Stomach (tissue), 9 donors: ENCODE measurements around the gene BASP1. TPM values are rescaled to one million over a fixed set of nuclear protein-coding genes. Genes with fewer than 3 reads are reported as not detected.
A peak's percentile ranks its signal among the peaks of the same experiment; 100 is the strongest.

ENCODE experiments used
- DNase-seq, 2 donors: peaks; one replicate each; pipeline versions ENCODE4 v3.0.0 to v3.0.0-alpha.2; 2013 to 2019
- H3K27ac ChIP-seq, 5 donors: fragments of 200-600 bp in 4 of 5; sonication (generic) in 4 of 5; one replicate each; pipeline ENCODE4 v1.5.1; 2013 to 2019; ENCODE audit warnings: mild to moderate bottlenecking in 1 of 5, moderate library complexity in 1 of 5
- H3K27me3 ChIP-seq, 3 donors: fragments of 200-600 bp; sonication (generic); one replicate each; pipeline ENCODE4 v1.5.1; 2017 to 2019; ENCODE audit warnings: mixed run types in 1 of 3
- H3K36me3 ChIP-seq, 4 donors: fragments of 200-600 bp; sonication (generic); 1 replicate in 3 of 4; 2 replicates in 1 of 4; pipeline ENCODE4 v1.5.1; 2016 to 2019
- H3K4me1 ChIP-seq, 4 donors: fragments of 200-600 bp; sonication (generic); one replicate each; pipeline ENCODE4 v1.5.1; 2016 to 2019
- H3K4me3 ChIP-seq, 4 donors: fragments of 200-600 bp; sonication (generic) in 3 of 4; one replicate each; pipeline ENCODE4 v1.5.1; 2016 to 2019; ENCODE audit warnings: mild to moderate bottlenecking in 1 of 4
- H3K9me3 ChIP-seq, 4 donors: fragments of 200-600 bp; sonication (generic); one replicate each; pipeline ENCODE4 v1.5.1; 2016 to 2019
- CTCF ChIP-seq, 7 experiments: fragments of 450-650 bp in 4 of 7; fragments of 200-600 bp in 3 of 7; sonication (generic) in 3 of 7; IDR thresholded peaks; one replicate each; pipeline ENCODE4 v1.5.1; 2016 to 2019; ENCODE audit warnings: antibody characterized with exemption in 7 of 7, control low read depth in 2 of 7, mild to moderate bottlenecking in 1 of 7
- EP300 ChIP-seq: sonication (generic); formaldehyde crosslinking; IDR thresholded peaks from one replicate; pipeline ENCODE4 v1.6.1; 2017; ENCODE audit warnings: antibody characterized with exemption
- POLR2A ChIP-seq, 4 donors: fragments of 450-650 bp; IDR thresholded peaks; one replicate each; pipeline ENCODE4 v1.6.1; 2016; ENCODE audit warnings: antibody characterized with exemption in 4 of 4, control low read depth in 2 of 4, mild to moderate bottlenecking in 1 of 4, moderate library complexity in 1 of 4
- POLR2AphosphoS5 ChIP-seq, 3 donors: sonication (generic); formaldehyde crosslinking; IDR thresholded peaks; one replicate each; pipeline ENCODE4 v1.6.1; 2016; ENCODE audit warnings: antibody characterized with exemption in 3 of 3
- WGBS, 5 donors: extraction: QIAGEN DNeasy Blood & Tissue Kit in 3 of 5; methylation state at CpG; one replicate each; pipeline versions ENCODE4 v1.1.5 to v1.1.7; 2013 to 2018; 5-methylcytosine and 5-hydroxymethylcytosine counted together
- intact Hi-C: fragments of 100-400 bp; cut with DNase I; formaldehyde crosslinking; loops from one replicate; pipeline ENCODE4 v1.15.1; 2023; ENCODE audit warnings: low total_unique reads
- polyA plus RNA-seq, 3 donors: library from polyadenylated mRNA; stranded (reverse); fragments of 200-250 nt; gene quantifications; one replicate each; pipeline ENCODE4 v1.2.3, GENCODE V29; 2013
- total RNA-seq, 5 donors: library from RNA; depleted of rRNA; stranded (reverse); fragments of >200 nt; gene quantifications; one replicate each; pipeline versions ENCODE4 v1.1.0 to v1.2.3, GENCODE V29; 2014 to 2016
- donor health status: healthy with polysubstance abuse.
- donor health status: Bipolar disorder and iron deficiency.
- donor health status: healthy.

Gene BASP1
- total and polyA plus RNA-seq, 8 donors: 4.0 to 60.8 (median 16.0) TPM

- peak overlapping the region; percentile 53 to 65 (median 54) for H3K4me3 ChIP-seq
- H3K27me3 ChIP-seq: peaks cover 0 to 51% (median 21%) of the 10 kb centered on the region in 3 donors
- no peaks in the 10 kb centered on the region for H3K36me3 ChIP-seq
- peak in 1 of 2 donors; percentile 84 for DNase-seq
- TF ChIP-seq POLR2AphosphoS5 (IDR thresholded peaks at IDR 0.05) (no peak), EP300 (no peak), CTCF (IDR thresholded peaks at IDR 0.05) (no peak), POLR2A (IDR thresholded peaks at IDR 0.05) (no peak)
- intact Hi-C loops: no loop called here
- 2 to 6% (median 2%) methylated on average over 7 to 21 of the region's 22 CpGs for WGBS, 5 donors
- H3K4me1 ChIP-seq: peaks cover 20 to 57% (median 36%) of the 10 kb centered on the region in 4 donors
- no peaks in the 10 kb centered on the region for H3K9me3 ChIP-seq
- peak overlapping the region in 4 of 5 donors; percentile 29 to 83 (median 79) for H3K27ac ChIP-seq
These were observed 398 bp upstream of the BASP1 start for GRCh38 chr5:17216974-17217492.

GRCh38 chr5:17218353-17219005 lies 1.0 kb downstream of the BASP1 start:
- peaks cover 20 to 43% (median 33%) of the 10 kb centered on the region in 4 donors for H3K4me1 ChIP-seq
- no peaks in the 10 kb centered on the region for H3K36me3 ChIP-seq
- H3K27ac ChIP-seq: peak overlapping the region; percentile 9 to 83 (median 73)
- TF ChIP-seq EP300 (no peak), POLR2AphosphoS5 (IDR thresholded peaks at IDR 0.05) (no peak), POLR2A (IDR thresholded peaks at IDR 0.05) (no peak), CTCF (IDR thresholded peaks at IDR 0.05) (no peak)
- peak overlapping the region; percentile 53 to 65 (median 54) for H3K4me3 ChIP-seq
- H3K9me3 ChIP-seq: no peaks in the 10 kb centered on the region
- intact Hi-C loops: no loop called here
- DNase-seq: peak in 1 of 2 donors; percentile 69
- peaks cover 0 to 51% (median 21%) of the 10 kb centered on the region in 3 donors for H3K27me3 ChIP-seq
- 1 to 3% (median 1%) methylated on average over 39 to 45 of the region's 45 CpGs for WGBS, 5 donors

GRCh38 chr5:17219006-17219422 lies 1.6 kb downstream of the BASP1 start:
- peak overlapping the region; percentile 53 to 65 (median 54) for H3K4me3 ChIP-seq
- peaks cover 0 to 51% (median 21%) of the 10 kb centered on the region in 3 donors for H3K27me3 ChIP-seq

GRCh38 chr5:17219469-17219868 lies 2.0 kb downstream of the BASP1 start:
- H3K4me3 ChIP-seq: peak overlapping the region in 2 of 4 donors; percentile 54 to 65
- intact Hi-C loops: no loop called here
- no peaks in the 10 kb centered on the region for H3K36me3 ChIP-seq
- peaks cover 0 to 51% (median 21%) of the 10 kb centered on the region in 3 donors for H3K27me3 ChIP-seq
- no peak for DNase-seq
- peaks cover 20 to 39% (median 33%) of the 10 kb centered on the region in 4 donors for H3K4me1 ChIP-seq
- H3K9me3 ChIP-seq: no peaks in the 10 kb centered on the region
- 86 to 93% (median 89%) methylated on average over 12 of the region's 12 CpGs for WGBS, 5 donors
- TF ChIP-seq CTCF (IDR thresholded peaks at IDR 0.05): no peak
- TF ChIP-seq EP300: no peak
- no peak for TF ChIP-seq POLR2A (IDR thresholded peaks at IDR 0.05)
- no peak for TF ChIP-seq POLR2AphosphoS5 (IDR thresholded peaks at IDR 0.05)
- no peak overlapping the region for H3K27ac ChIP-seq

More at GRCh38 chr5:17219006-17219422, 1.6 kb downstream of the BASP1 start:
- Histone ChIP-seq H3K9me3 (no peaks in the 10 kb centered on the region), H3K4me1 (peaks cover 20 to 38% (median 33%) of the 10 kb centered on the region in 4 donors), H3K36me3 (no peaks in the 10 kb centered on the region), H3K27ac (peak overlapping the region in 4 of 5 donors; percentile 70 to 83 (median 74))
- TF ChIP-seq POLR2AphosphoS5 (IDR thresholded peaks at IDR 0.05) (no peak), EP300 (no peak), CTCF (IDR thresholded peaks at IDR 0.05) (no peak)
- peak in 1 of 2 donors; percentile 70 for DNase-seq
- intact Hi-C loops: no loop called here
- 13 to 18% (median 16%) methylated on average over 18 to 20 of the region's 20 CpGs for WGBS, 5 donors
